Neural progenitor cell (in vitro differentiated cells): ENCODE measurements around the gene TGFB1I1.
A peak's percentile ranks its signal among the peaks of the same experiment; 100 is the strongest.

Experiments
- CTCF ChIP-seq: fragments of 200-600 bp; sonication (generic); IDR thresholded peaks from 2 replicates; pipeline ENCODE4 v1.5.1; 2017; ENCODE audit warnings: antibody characterized with exemption, mild to moderate bottlenecking
- EZH2 ChIP-seq: fragments of 200-600 bp; sonication (generic); IDR thresholded peaks from 2 replicates; pipeline ENCODE4 v1.6.1; 2017; ENCODE audit warnings: antibody characterized with exemption, mild to moderate bottlenecking, moderate library complexity
- EZH2phosphoT487 ChIP-seq: fragments of 200-600 bp; sonication (generic); IDR thresholded peaks from 2 replicates; pipeline ENCODE4 v1.6.1; 2017; ENCODE audit warnings: antibody characterized with exemption

- no peak for TF ChIP-seq CTCF
- peak; percentile 60 for TF ChIP-seq EZH2phosphoT487
- TF ChIP-seq EZH2 = peak; percentile 85
Measured at GRCh38 chr16:31471875-31472708, at the start of gene TGFB1I1.
